ENCODE measurements around the gene SERP2. TPM values are rescaled to one million over a fixed set of nuclear protein-coding genes. Genes with fewer than 3 reads are reported as not detected.

Gene SERP2
- total RNA-seq, 4 donors from 2014 or later = 13.1 to 20.5 (median 15.7) TPM

GRCh38 chr13:44439452-44440024, 65.9 kb downstream of the SERP2 start:
- H3K27me3 ChIP-seq = no peaks in the 10 kb centered on the region
- DNase-seq (ENCODE audit: low spot score in 2 of 2) = no peak
- no peak overlapping the region for H3K27ac ChIP-seq
- WGBS, 2 donors = 65 to 66% methylated on average over 4 of the region's 4 CpGs
- H3K4me3 ChIP-seq = no peak overlapping the region
- H3K36me3 ChIP-seq = peaks cover 0 to 3% (median 0%) of the 10 kb centered on the region in 3 donors
- H3K4me1 ChIP-seq = peaks cover 0 to 17% (median under 1%) of the 10 kb centered on the region in 4 donors
- no peak for TF ChIP-seq EP300 (IDR thresholded peaks at IDR 0.05)
- no peak for TF ChIP-seq POLR2A (IDR thresholded peaks at IDR 0.05)
- TF ChIP-seq, protein P1, sequence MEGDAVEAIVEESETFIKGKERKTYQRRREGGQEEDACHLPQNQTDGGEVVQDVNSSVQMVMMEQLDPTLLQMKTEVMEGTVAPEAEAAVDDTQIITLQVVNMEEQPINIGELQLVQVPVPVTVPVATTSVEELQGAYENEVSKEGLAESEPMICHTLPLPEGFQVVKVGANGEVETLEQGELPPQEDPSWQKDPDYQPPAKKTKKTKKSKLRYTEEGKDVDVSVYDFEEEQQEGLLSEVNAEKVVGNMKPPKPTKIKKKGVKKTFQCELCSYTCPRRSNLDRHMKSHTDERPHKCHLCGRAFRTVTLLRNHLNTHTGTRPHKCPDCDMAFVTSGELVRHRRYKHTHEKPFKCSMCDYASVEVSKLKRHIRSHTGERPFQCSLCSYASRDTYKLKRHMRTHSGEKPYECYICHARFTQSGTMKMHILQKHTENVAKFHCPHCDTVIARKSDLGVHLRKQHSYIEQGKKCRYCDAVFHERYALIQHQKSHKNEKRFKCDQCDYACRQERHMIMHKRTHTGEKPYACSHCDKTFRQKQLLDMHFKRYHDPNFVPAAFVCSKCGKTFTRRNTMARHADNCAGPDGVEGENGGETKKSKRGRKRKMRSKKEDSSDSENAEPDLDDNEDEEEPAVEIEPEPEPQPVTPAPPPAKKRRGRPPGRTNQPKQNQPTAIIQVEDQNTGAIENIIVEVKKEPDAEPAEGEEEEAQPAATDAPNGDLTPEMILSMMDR (IDR thresholded peaks at IDR 0.05) = no peak
- H3K9me3 ChIP-seq = no peaks in the 10 kb centered on the region

- H3K36me3 ChIP-seq = no peaks in the 10 kb centered on the region
- H3K4me1 ChIP-seq = peaks cover 0 to 13% (median 0%) of the 10 kb centered on the region in 4 donors
- H3K9me3 ChIP-seq = no peaks in the 10 kb centered on the region
- H3K27me3 ChIP-seq = no peaks in the 10 kb centered on the region
- no peak overlapping the region for H3K4me3 ChIP-seq
- 78 to 81% methylated on average over 10 of the region's 10 CpGs for WGBS, 2 donors
- H3K27ac ChIP-seq = no peak overlapping the region
- TF ChIP-seq, protein P1 (IDR thresholded peaks at IDR 0.05) = no peak
- no peak for TF ChIP-seq EP300 (IDR thresholded peaks at IDR 0.05)
- TF ChIP-seq POLR2A (IDR thresholded peaks at IDR 0.05) = no peak
- no peak for DNase-seq (ENCODE audit: low spot score in 2 of 2)
Observed at GRCh38 chr13:44440046-44440608, 66.5 kb downstream of the SERP2 start.

Other genes with a start within 250 kb of the SERP2 start
- 100 to 1,000 TPM; 203 to 334 (median 213) TPM for gene TSC22D1, start 202.5 kb downstream of the SERP2 start, total RNA-seq